Measurements from ENCODE around the gene MBP.

MBP gene

DNA sequence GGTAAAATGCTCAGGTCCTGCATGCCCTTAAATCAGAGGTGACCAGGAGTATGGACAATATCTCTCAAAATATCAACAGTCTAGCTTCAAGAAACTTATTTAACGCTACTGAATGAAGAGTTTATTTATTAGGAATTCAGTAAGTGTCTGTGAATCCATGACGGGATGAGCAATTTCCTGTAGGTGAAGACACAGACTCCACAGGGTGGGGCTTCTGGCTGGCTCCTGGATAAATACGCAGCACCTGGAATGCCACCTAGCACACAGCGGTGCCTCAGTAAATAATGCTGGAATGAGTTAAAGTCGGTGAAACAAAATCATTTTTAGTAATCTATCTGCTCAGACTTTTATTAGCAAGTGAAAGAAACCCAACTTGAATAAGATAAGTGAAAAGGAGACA lies 29.4 kb upstream of the MBP start:
- no peaks in the 10 kb centered on the region for H3K36me3 ChIP-seq (ENCODE audit: control insufficient read depth in 4 of 4, insufficient read depth in 4 of 4, low read length in 3 of 4)
- peaks cover 3 to 39% (median 26%) of the 10 kb centered on the region in 4 experiments for H3K4me1 ChIP-seq (ENCODE audit: control extremely low read depth in 1 of 4, control insufficient read depth in 4 of 4, insufficient read depth in 4 of 4, low read length in 3 of 4)
- ChIA-PET POLR2A (no interaction called here), CTCF (no interaction called here)
- H3K9me3 ChIP-seq (ENCODE audit: control extremely low read depth in 1 of 5, control insufficient read depth in 4 of 5, insufficient read depth in 2 of 5, low read depth in 1 of 5, low read length in 4 of 5): no peaks in the 10 kb centered on the region
- 47% methylated on average over 3 of the region's 5 CpGs for WGBS (ENCODE audit: insufficient coverage)
- no peak for DNase-seq
- H3K27ac ChIP-seq (ENCODE audit: insufficient read depth in 1 of 2, low read depth in 1 of 2, low read length in 2 of 2, poor library complexity in 1 of 2, severe bottlenecking in 2 of 2): no peak overlapping the region
- no peak overlapping the region for H3K4me3 ChIP-seq (ENCODE audit: control insufficient read depth in 1 of 7, extremely low read depth in 1 of 7, insufficient read depth in 4 of 7, low read depth in 2 of 7, low read length in 6 of 7)
- no peaks in the 10 kb centered on the region for H3K27me3 ChIP-seq (replicated peaks in 2 of 5; ENCODE audit: control insufficient read depth in 4 of 5, insufficient read depth in 5 of 5, low read length in 4 of 5)

DNA sequence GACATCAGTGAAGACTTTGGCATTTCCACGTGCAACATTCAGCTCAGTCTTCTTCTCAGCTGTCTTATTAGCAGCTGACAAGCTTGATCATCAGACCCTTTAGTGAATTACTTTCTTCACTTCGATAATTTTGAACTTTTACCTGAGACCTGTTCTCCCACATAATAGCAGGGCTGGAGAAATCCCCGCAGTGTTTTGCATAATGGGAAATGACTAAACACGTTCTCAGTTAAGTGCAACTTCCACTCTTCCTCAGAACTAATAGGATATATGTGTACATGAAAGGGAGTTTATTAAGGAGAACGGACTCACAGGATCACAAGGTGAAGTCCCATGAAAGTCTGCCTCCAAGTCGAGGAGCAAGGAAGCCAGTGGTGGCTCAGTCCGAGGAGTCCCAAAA lies 28.8 kb upstream of the MBP start:
- Histone ChIP-seq H3K27me3 (replicated peaks in 2 of 5; ENCODE audit: control insufficient read depth in 4 of 5, insufficient read depth in 5 of 5, low read length in 4 of 5) (no peaks in the 10 kb centered on the region), H3K27ac (ENCODE audit: insufficient read depth in 1 of 2, low read depth in 1 of 2, low read length in 2 of 2, poor library complexity in 1 of 2, severe bottlenecking in 2 of 2) (no peak overlapping the region), H3K9me3 (ENCODE audit: control extremely low read depth in 1 of 5, control insufficient read depth in 4 of 5, insufficient read depth in 2 of 5, low read depth in 1 of 5, low read length in 4 of 5) (no peaks in the 10 kb centered on the region), H3K4me3 (ENCODE audit: control insufficient read depth in 1 of 7, extremely low read depth in 1 of 7, insufficient read depth in 4 of 7, low read depth in 2 of 7, low read length in 6 of 7) (no peak overlapping the region), H3K4me1 (ENCODE audit: control extremely low read depth in 1 of 4, control insufficient read depth in 4 of 4, insufficient read depth in 4 of 4, low read length in 3 of 4) (peaks cover 3 to 39% (median 26%) of the 10 kb centered on the region in 4 experiments), H3K36me3 (ENCODE audit: control insufficient read depth in 4 of 4, insufficient read depth in 4 of 4, low read length in 3 of 4) (no peaks in the 10 kb centered on the region)
- POLR2A ChIA-PET: no interaction called here
- no peak for DNase-seq
- WGBS (ENCODE audit: insufficient coverage): 85% methylated on average over 4 of the region's 7 CpGs
- CTCF ChIA-PET: no interaction called here

DNA sequence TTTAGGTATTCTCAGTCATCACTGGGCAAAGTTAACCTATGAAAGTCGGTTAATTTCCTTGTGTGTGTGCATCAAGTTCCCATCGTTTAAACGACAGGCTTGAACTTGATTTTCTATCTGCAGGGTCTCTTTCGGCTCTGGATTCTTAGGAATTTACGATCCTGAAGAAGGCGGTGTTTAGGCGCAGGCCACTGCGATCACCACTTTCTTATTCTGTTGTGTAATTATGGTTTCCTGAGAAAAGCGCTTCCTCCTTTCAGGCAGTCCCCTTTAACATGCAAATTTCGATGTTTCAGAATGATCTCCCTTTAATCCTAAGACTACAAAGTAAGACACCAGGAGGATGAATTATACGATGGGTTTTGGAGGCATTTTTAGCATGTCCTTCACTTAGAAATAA lies 27.9 kb upstream of the MBP start:
- POLR2A ChIA-PET: no interaction called here
- H3K36me3 ChIP-seq (ENCODE audit: control insufficient read depth in 4 of 4, insufficient read depth in 4 of 4, low read length in 3 of 4): no peaks in the 10 kb centered on the region
- no peaks in the 10 kb centered on the region for H3K27me3 ChIP-seq (replicated peaks in 2 of 5; ENCODE audit: control insufficient read depth in 4 of 5, insufficient read depth in 5 of 5, low read length in 4 of 5)
- peak; percentile 38 to 59 (median 45) for DNase-seq
- peaks cover 3 to 35% (median 24%) of the 10 kb centered on the region in 4 experiments for H3K4me1 ChIP-seq (ENCODE audit: control extremely low read depth in 1 of 4, control insufficient read depth in 4 of 4, insufficient read depth in 4 of 4, low read length in 3 of 4)
- H3K4me3 ChIP-seq (ENCODE audit: control insufficient read depth in 1 of 7, extremely low read depth in 1 of 7, insufficient read depth in 4 of 7, low read depth in 2 of 7, low read length in 6 of 7): peak overlapping the region in 2 of 7 experiments; percentile 56 to 60
- 9% methylated on average over 4 of the region's 11 CpGs for WGBS (ENCODE audit: insufficient coverage)
- no peaks in the 10 kb centered on the region for H3K9me3 ChIP-seq (ENCODE audit: control extremely low read depth in 1 of 5, control insufficient read depth in 4 of 5, insufficient read depth in 2 of 5, low read depth in 1 of 5, low read length in 4 of 5)
- CTCF ChIA-PET: no interaction called here
- no peak overlapping the region for H3K27ac ChIP-seq (ENCODE audit: insufficient read depth in 1 of 2, low read depth in 1 of 2, low read length in 2 of 2, poor library complexity in 1 of 2, severe bottlenecking in 2 of 2)

DNA sequence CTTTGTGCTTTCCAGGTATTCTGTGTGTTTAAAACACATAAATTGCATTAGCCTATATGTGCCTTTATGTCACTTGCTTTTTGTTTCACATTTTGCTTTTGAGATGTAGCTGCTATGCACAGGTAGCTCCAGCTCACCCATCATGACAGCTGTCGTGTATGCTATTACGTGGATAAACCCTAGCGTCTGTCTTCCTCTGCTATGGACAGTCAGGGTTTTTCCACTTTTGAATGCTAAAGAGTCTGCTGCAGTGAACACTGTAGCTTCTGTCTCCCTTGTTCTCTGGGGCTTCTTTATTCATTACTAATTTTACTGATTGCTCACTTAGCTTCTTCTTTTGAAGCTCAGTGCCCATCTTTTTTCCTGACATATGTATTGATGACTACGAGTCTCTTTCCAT lies 24.7 kb upstream of the MBP start:
- WGBS (ENCODE audit: insufficient coverage): 100% methylated on average over 3 of the region's 4 CpGs
- no peaks in the 10 kb centered on the region for H3K27me3 ChIP-seq (replicated peaks in 2 of 5; ENCODE audit: control insufficient read depth in 4 of 5, insufficient read depth in 5 of 5, low read length in 4 of 5)
- no peaks in the 10 kb centered on the region for H3K36me3 ChIP-seq (ENCODE audit: control insufficient read depth in 4 of 4, insufficient read depth in 4 of 4, low read length in 3 of 4)
- ChIA-PET CTCF (interaction anchor here (0.6 to 3.3 kb wide), 4 partner anchors 9 to 53 kb away, joined by 3 to 10 read pairs (median 3); no protein-coding TSS in a partner anchor), POLR2A (no interaction called here)
- no peak overlapping the region for H3K27ac ChIP-seq (ENCODE audit: insufficient read depth in 1 of 2, low read depth in 1 of 2, low read length in 2 of 2, poor library complexity in 1 of 2, severe bottlenecking in 2 of 2)
- peaks cover 3 to 22% (median 15%) of the 10 kb centered on the region in 4 experiments for H3K4me1 ChIP-seq (ENCODE audit: control extremely low read depth in 1 of 4, control insufficient read depth in 4 of 4, insufficient read depth in 4 of 4, low read length in 3 of 4)
- no peak for DNase-seq
- no peak overlapping the region for H3K4me3 ChIP-seq (ENCODE audit: control insufficient read depth in 1 of 7, extremely low read depth in 1 of 7, insufficient read depth in 4 of 7, low read depth in 2 of 7, low read length in 6 of 7)
- H3K9me3 ChIP-seq (ENCODE audit: control extremely low read depth in 1 of 5, control insufficient read depth in 4 of 5, insufficient read depth in 2 of 5, low read depth in 1 of 5, low read length in 4 of 5): no peaks in the 10 kb centered on the region

DNA sequence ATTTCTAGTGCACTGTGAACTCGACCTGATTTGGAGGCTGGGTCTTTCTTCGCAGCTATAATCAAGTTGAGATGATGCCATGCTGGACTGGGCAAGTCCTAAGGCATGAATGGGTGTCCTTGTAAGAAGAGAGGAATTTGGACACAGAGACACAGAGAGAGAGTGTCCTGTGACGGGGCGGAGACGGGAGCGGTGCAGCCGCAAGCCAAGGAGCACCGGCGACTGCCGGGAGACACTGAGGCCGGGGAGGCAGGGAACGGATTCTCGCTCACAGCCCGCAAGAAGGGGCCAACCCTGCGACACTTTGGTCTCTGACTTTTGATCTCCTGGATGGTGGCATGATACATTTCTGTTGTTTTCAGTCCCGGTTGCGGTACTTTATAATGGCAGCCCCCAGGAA lies 22.4 kb upstream of the MBP start:
- CTCF ChIA-PET: no interaction called here
- H3K36me3 ChIP-seq (ENCODE audit: control insufficient read depth in 4 of 4, insufficient read depth in 4 of 4, low read length in 3 of 4): no peaks in the 10 kb centered on the region
- H3K4me3 ChIP-seq (ENCODE audit: control insufficient read depth in 1 of 7, extremely low read depth in 1 of 7, insufficient read depth in 4 of 7, low read depth in 2 of 7, low read length in 6 of 7): no peak overlapping the region
- no peak for DNase-seq
- no peaks in the 10 kb centered on the region for H3K27me3 ChIP-seq (replicated peaks in 2 of 5; ENCODE audit: control insufficient read depth in 4 of 5, insufficient read depth in 5 of 5, low read length in 4 of 5)
- peaks cover 0 to 6% (median 0%) of the 10 kb centered on the region in 4 experiments for H3K4me1 ChIP-seq (ENCODE audit: control extremely low read depth in 1 of 4, control insufficient read depth in 4 of 4, insufficient read depth in 4 of 4, low read length in 3 of 4)
- no peaks in the 10 kb centered on the region for H3K9me3 ChIP-seq (ENCODE audit: control extremely low read depth in 1 of 5, control insufficient read depth in 4 of 5, insufficient read depth in 2 of 5, low read depth in 1 of 5, low read length in 4 of 5)
- H3K27ac ChIP-seq (ENCODE audit: insufficient read depth in 1 of 2, low read depth in 1 of 2, low read length in 2 of 2, poor library complexity in 1 of 2, severe bottlenecking in 2 of 2): no peak overlapping the region
- POLR2A ChIA-PET: no interaction called here
- WGBS (ENCODE audit: insufficient coverage): 94% methylated on average over 17 of the region's 17 CpGs

DNA sequence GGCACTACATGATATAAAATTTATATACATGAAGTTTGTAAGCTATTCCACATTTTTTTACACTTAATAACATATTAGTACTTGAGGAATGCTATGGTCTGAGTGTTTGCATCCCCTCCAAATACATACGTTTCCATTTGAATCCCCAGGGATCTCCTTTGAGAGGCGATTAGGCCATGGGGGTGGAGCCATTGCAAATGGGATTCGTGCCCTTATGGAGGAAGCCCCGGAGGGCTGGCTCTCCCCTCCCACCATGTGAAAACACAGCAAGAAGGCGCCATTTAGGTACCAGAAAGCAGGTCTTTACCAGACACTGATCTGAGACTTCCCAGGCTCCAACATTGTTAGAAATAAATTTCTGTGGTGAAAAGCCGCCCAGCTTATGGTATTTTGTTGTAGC lies 20.8 kb upstream of the MBP start:
- CTCF ChIA-PET: interaction anchor here (0.8 to 1.3 kb wide), 4 partner anchors 9 to 53 kb away, joined by 3 to 5 read pairs (median 3); no protein-coding TSS in a partner anchor
- Histone ChIP-seq H3K27ac (ENCODE audit: insufficient read depth in 1 of 2, low read depth in 1 of 2, low read length in 2 of 2, poor library complexity in 1 of 2, severe bottlenecking in 2 of 2) (no peak overlapping the region), H3K4me1 (ENCODE audit: control extremely low read depth in 1 of 4, control insufficient read depth in 4 of 4, insufficient read depth in 4 of 4, low read length in 3 of 4) (peaks cover 0 to 3% (median 0%) of the 10 kb centered on the region in 4 experiments), H3K36me3 (ENCODE audit: control insufficient read depth in 4 of 4, insufficient read depth in 4 of 4, low read length in 3 of 4) (no peaks in the 10 kb centered on the region), H3K4me3 (ENCODE audit: control insufficient read depth in 1 of 7, extremely low read depth in 1 of 7, insufficient read depth in 4 of 7, low read depth in 2 of 7, low read length in 6 of 7) (no peak overlapping the region), H3K27me3 (replicated peaks in 2 of 5; ENCODE audit: control insufficient read depth in 4 of 5, insufficient read depth in 5 of 5, low read length in 4 of 5) (no peaks in the 10 kb centered on the region), H3K9me3 (ENCODE audit: control extremely low read depth in 1 of 5, control insufficient read depth in 4 of 5, insufficient read depth in 2 of 5, low read depth in 1 of 5, low read length in 4 of 5) (no peaks in the 10 kb centered on the region)
- no peak for DNase-seq
- POLR2A ChIA-PET: no interaction called here
- WGBS (ENCODE audit: insufficient coverage): 80% methylated on average over 1 of the region's 6 CpGs

DNA sequence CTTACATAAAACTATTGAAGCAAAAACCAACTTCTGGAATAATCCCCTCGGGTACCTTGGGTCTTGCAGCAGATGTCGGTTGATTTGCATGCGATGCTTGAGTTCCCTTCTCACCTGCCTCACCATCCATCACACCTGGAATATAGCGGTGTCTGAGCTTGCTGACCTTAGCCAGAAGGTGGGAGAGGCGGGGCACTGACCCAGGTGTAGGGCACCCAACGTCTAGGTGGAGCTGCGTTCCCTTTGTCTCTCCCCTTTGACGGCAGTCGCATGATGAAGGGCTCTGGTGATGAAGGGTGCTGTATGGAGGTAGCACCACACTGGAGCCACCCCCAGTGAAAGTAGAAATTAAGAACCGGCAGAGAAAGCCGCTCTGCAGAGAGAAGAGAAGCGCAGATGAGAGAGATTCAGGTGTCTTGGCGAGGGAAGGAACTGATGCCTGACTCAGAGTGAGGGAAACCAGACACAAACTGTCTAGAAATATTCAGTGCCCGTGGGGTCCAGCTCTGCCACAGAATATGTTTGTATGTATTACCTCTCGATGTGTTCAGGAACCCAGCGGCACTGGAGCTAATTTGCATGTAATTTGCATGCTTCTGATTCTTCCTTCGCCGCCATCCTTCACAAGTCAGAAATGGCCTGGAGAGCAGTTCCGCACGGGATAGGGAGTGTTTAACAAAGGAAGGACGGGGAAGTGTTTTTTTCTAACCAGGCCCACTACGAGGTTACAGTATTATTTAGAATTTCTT lies 19.4 kb upstream of the MBP start:
- 96% methylated on average over 17 of the region's 22 CpGs for WGBS (ENCODE audit: insufficient coverage)
- no peak overlapping the region for H3K27ac ChIP-seq (ENCODE audit: insufficient read depth in 1 of 2, low read depth in 1 of 2, low read length in 2 of 2, poor library complexity in 1 of 2, severe bottlenecking in 2 of 2)
- no peaks in the 10 kb centered on the region for H3K36me3 ChIP-seq (ENCODE audit: control insufficient read depth in 4 of 4, insufficient read depth in 4 of 4, low read length in 3 of 4)
- DNase-seq: no peak
- no peak overlapping the region for H3K4me3 ChIP-seq (ENCODE audit: control insufficient read depth in 1 of 7, extremely low read depth in 1 of 7, insufficient read depth in 4 of 7, low read depth in 2 of 7, low read length in 6 of 7)
- no peaks in the 10 kb centered on the region for H3K27me3 ChIP-seq (replicated peaks in 2 of 5; ENCODE audit: control insufficient read depth in 4 of 5, insufficient read depth in 5 of 5, low read length in 4 of 5)
- POLR2A ChIA-PET: no interaction called here
- CTCF ChIA-PET: interaction anchor here (1.0 kb wide), 1 partner anchor 98 kb away, joined by 3 read pairs; no protein-coding TSS in a partner anchor
- H3K4me1 ChIP-seq (ENCODE audit: control extremely low read depth in 1 of 4, control insufficient read depth in 4 of 4, insufficient read depth in 4 of 4, low read length in 3 of 4): peaks cover 0 to 10% (median 7%) of the 10 kb centered on the region in 4 experiments
- no peaks in the 10 kb centered on the region for H3K9me3 ChIP-seq (ENCODE audit: control extremely low read depth in 1 of 5, control insufficient read depth in 4 of 5, insufficient read depth in 2 of 5, low read depth in 1 of 5, low read length in 4 of 5)
